PFSK-1 (cell line): ENCODE measurements around the gene NEK10.

Experiments used
- POLR2AphosphoS5 ChIP-seq: IDR thresholded peaks from 2 replicates; pipeline ENCODE4 v1.6.1; 2012; ENCODE audit warnings: low read depth, mild to moderate bottlenecking, control low read depth, low read length, moderate library complexity
- REST ChIP-seq, 2 experiments: IDR thresholded peaks; 2 replicates each; pipeline versions ENCODE4 v1.6.1 to v1.8.0; 2011 to 2012; ENCODE audit warnings: low read depth in 2 of 2, low read length in 2 of 2, control low read depth in 1 of 2, inconsistent platforms in 1 of 2, mild to moderate bottlenecking in 1 of 2, moderate library complexity in 1 of 2; ENCODE audit not compliant: insufficient read depth in 1 of 2
- SIN3A ChIP-seq: IDR thresholded peaks from 2 replicates; pipeline ENCODE4 v1.6.1; 2012; ENCODE audit warnings: mild to moderate bottlenecking, low read length, moderate library complexity, borderline replicate concordance; ENCODE audit not compliant: insufficient read depth
- TAF1 ChIP-seq: IDR thresholded peaks from 2 replicates; pipeline ENCODE4 v1.6.1; 2012; ENCODE audit warnings: low read length, control low read depth, borderline replicate concordance; ENCODE audit not compliant: insufficient read depth

DNA sequence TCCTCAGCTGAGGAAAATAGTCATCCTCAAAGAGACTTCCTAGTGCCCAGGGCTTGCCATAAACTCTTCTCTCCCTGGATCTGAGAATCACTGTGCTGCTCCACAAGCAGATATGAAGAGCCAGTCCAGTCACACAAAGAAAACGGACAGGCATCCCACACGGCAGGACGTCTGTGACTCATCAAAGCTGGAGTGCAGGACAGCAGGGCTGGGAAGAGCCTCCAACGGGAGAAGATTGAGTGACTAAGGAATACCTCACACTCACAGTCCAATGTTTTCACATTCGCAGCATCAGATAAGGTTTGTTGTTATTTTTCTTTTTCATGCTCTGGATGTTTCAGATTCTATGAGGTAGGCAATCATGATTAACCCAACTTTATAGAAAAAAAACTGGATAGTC lies 57.8 kb downstream of the NEK10 start:
- TF ChIP-seq POLR2AphosphoS5: no peak
- TF ChIP-seq REST (IDR thresholded peaks at IDR 0.05; ENCODE audit: insufficient read depth in 1 of 2, low read depth in 2 of 2, low read length in 2 of 2): no peak
- TF ChIP-seq TAF1: no peak
- no peak for TF ChIP-seq SIN3A
